CD14-positive monocyte (primary cell): ENCODE data around the gene SLC24A3. TPM values are rescaled to one million over a fixed set of nuclear protein-coding genes. Genes with fewer than 3 reads are reported as not detected.

Experiments used
- DNase-seq, 3 donors: peaks; one replicate each; pipeline ENCODE4 v3.0.0-alpha.2; 2011 to 2022
- H2AFZ ChIP-seq: 2 replicates; pipeline ENCODE4 v1.6.0; 2012; ENCODE audit warnings: mild to moderate bottlenecking, low read depth, low read length, inconsistent platforms; ENCODE audit not compliant: insufficient read depth, poor library complexity, severe bottlenecking
- H3K27ac ChIP-seq, 2 donors: 1 replicate in 1 of 2; 2 replicates in 1 of 2; pipeline ENCODE4 v1.5.1; 2012 to 2013; ENCODE audit warnings: low read length in 2 of 2, control low read depth in 1 of 2, inconsistent platforms in 1 of 2, low read depth in 1 of 2, mild to moderate bottlenecking in 1 of 2
- H3K27me3 ChIP-seq, 2 donors: one replicate each; pipeline versions ENCODE4 v1.6.0 to v1.6.1; 2011 to 2013; ENCODE audit warnings: low read length in 2 of 2; ENCODE audit not compliant: control insufficient read depth in 2 of 2, insufficient read depth in 2 of 2
- H3K36me3 ChIP-seq, 2 donors: replicated peaks in 1 of 2; 1 replicate in 1 of 2; 2 replicates in 1 of 2; pipeline versions ENCODE4 v1.5.1 to v1.6.1; 2012 to 2013; ENCODE audit warnings: low read length in 2 of 2, control low read depth in 1 of 2, inconsistent platforms in 1 of 2, mild to moderate bottlenecking in 1 of 2; ENCODE audit not compliant: insufficient read depth in 2 of 2, control insufficient read depth in 1 of 2
- H3K4me1 ChIP-seq, 2 donors: 1 replicate in 1 of 2; 2 replicates in 1 of 2; pipeline versions ENCODE4 v1.5.1 to v1.6.1; 2012 to 2013; ENCODE audit warnings: low read length in 2 of 2, control low read depth in 1 of 2, inconsistent platforms in 1 of 2, mild to moderate bottlenecking in 1 of 2, moderate library complexity in 1 of 2; ENCODE audit not compliant: insufficient read depth in 2 of 2, control insufficient read depth in 1 of 2
- H3K4me2 ChIP-seq: replicated peaks from 2 replicates; pipeline ENCODE3; 2012; ENCODE audit warnings: low read length, moderate library complexity, mild to moderate bottlenecking; ENCODE audit not compliant: poor library complexity, severe bottlenecking; ENCODE audit errors: extremely low read depth
- H3K4me3 ChIP-seq, 3 experiments: fragments of 200-600 bp in 1 of 3; sonication (generic) in 1 of 3; replicated peaks in 1 of 3; 1 replicate in 2 of 3; 2 replicates in 1 of 3; pipeline ENCODE4 v1.5.1; 2011 to 2013; ENCODE audit warnings: low read length in 3 of 3, mild to moderate bottlenecking in 3 of 3, control low read depth in 2 of 3, low read depth in 2 of 3, inconsistent platforms in 1 of 3, moderate library complexity in 1 of 3
- H3K79me2 ChIP-seq: 2 replicates; pipeline ENCODE4 v1.6.0; 2012; ENCODE audit warnings: mild to moderate bottlenecking, control low read depth, inconsistent platforms, low read length, moderate library complexity; ENCODE audit not compliant: insufficient read depth
- H3K9ac ChIP-seq: 2 replicates; pipeline ENCODE4 v1.6.0; 2017; ENCODE audit warnings: low read length, mild to moderate bottlenecking; ENCODE audit not compliant: insufficient read depth, poor library complexity, severe bottlenecking
- H3K9me3 ChIP-seq, 2 donors: replicated peaks in 1 of 2; 1 replicate in 1 of 2; 2 replicates in 1 of 2; pipeline versions ENCODE4 v1.5.1 to v1.6.1; 2012 to 2013; ENCODE audit warnings: low read length in 2 of 2, control low read depth in 1 of 2; ENCODE audit not compliant: control insufficient read depth in 1 of 2, insufficient read depth in 1 of 2
- H4K20me1 ChIP-seq: 2 replicates; pipeline ENCODE4 v1.6.0; 2012; ENCODE audit warnings: mild to moderate bottlenecking, low read length, control low read depth, moderate library complexity; ENCODE audit not compliant: insufficient read depth
- H3K27ac Mint-ChIP-seq, 7 donors: one replicate each; pipeline ENCODE4 v1.8.0; 2020; ENCODE audit warnings: mild to moderate bottlenecking in 7 of 7, mixed read lengths in 7 of 7, moderate library complexity in 6 of 7, inconsistent platforms in 2 of 7
- H3K27me3 Mint-ChIP-seq, 3 donors: one replicate each; pipeline ENCODE4 v1.8.0; 2021 to 2022; ENCODE audit warnings: low read depth in 3 of 3, mild to moderate bottlenecking in 3 of 3, mixed read lengths in 3 of 3, moderate library complexity in 3 of 3, inconsistent platforms in 1 of 3
- H3K36me3 Mint-ChIP-seq, 2 donors: one replicate each; pipeline ENCODE4 v1.8.0; 2020; ENCODE audit warnings: mixed read lengths in 2 of 2, inconsistent platforms in 1 of 2, mild to moderate bottlenecking in 1 of 2
- H3K4me1 Mint-ChIP-seq: one replicate; pipeline ENCODE4 v1.8.0; 2020; ENCODE audit warnings: mild to moderate bottlenecking, mixed read lengths
- H3K4me3 Mint-ChIP-seq, 2 donors: one replicate each; pipeline ENCODE4 v1.8.0; 2020; ENCODE audit warnings: mild to moderate bottlenecking in 2 of 2, mixed read lengths in 2 of 2, moderate library complexity in 1 of 2
- H3K9me3 Mint-ChIP-seq, 7 donors: one replicate each; pipeline ENCODE4 v1.8.0; 2020 to 2022; ENCODE audit warnings: mixed read lengths in 7 of 7, mild to moderate bottlenecking in 6 of 7, moderate library complexity in 6 of 7, inconsistent platforms in 2 of 7
- WGBS: methylation state at CpG from one replicate; pipeline ENCODE4 v1.1.5; 2013; ENCODE audit warnings: missing lambda C conversion rate; ENCODE audit not compliant: insufficient coverage; 5-methylcytosine and 5-hydroxymethylcytosine counted together
- intact Hi-C, 2 donors: fragments of 100-400 bp; cut with micrococcal nuclease; formaldehyde crosslinking; loops; one replicate each; pipeline versions ENCODE4 v1.15.0 to v1.15.1; 2023
- polyA plus RNA-seq, 3 donors: library from polyadenylated mRNA; depleted of rRNA in 1 of 3; unstranded in 2 of 3; stranded (reverse) in 1 of 3; fragments of 300-500 nt in 2 of 3; fragments of >200 nt in 1 of 3; fragmentation: Illumina TruSeq in 2 of 3; gene quantifications; 1 replicate in 2 of 3; 2 replicates in 1 of 3; pipeline ENCODE4 v1.2.3, GENCODE V29; 2012 to 2021
- TF ChIP-seq, protein P1 (sequence below): fragments of 200-600 bp; IDR thresholded peaks from one replicate; pipeline ENCODE4 v1.8.0; 2022; ENCODE audit warnings: antibody characterized with exemption, mild to moderate bottlenecking

Gene SLC24A3
- polyA plus RNA-seq, 3 donors = 0.04 to 0.08 TPM; not detected in 1

- no peaks in the 10 kb centered on the region for H3K79me2 ChIP-seq
- H3K4me3 Mint-ChIP-seq = no peak overlapping the region
- intact Hi-C loops = no loop called here
- H3K27me3 ChIP-seq = no peaks in the 10 kb centered on the region
- no peaks in the 10 kb centered on the region for H3K9me3 ChIP-seq
- no peaks in the 10 kb centered on the region for H3K36me3 ChIP-seq
- H3K4me1 ChIP-seq = no peaks in the 10 kb centered on the region
- TF ChIP-seq, protein P1, sequence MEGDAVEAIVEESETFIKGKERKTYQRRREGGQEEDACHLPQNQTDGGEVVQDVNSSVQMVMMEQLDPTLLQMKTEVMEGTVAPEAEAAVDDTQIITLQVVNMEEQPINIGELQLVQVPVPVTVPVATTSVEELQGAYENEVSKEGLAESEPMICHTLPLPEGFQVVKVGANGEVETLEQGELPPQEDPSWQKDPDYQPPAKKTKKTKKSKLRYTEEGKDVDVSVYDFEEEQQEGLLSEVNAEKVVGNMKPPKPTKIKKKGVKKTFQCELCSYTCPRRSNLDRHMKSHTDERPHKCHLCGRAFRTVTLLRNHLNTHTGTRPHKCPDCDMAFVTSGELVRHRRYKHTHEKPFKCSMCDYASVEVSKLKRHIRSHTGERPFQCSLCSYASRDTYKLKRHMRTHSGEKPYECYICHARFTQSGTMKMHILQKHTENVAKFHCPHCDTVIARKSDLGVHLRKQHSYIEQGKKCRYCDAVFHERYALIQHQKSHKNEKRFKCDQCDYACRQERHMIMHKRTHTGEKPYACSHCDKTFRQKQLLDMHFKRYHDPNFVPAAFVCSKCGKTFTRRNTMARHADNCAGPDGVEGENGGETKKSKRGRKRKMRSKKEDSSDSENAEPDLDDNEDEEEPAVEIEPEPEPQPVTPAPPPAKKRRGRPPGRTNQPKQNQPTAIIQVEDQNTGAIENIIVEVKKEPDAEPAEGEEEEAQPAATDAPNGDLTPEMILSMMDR = no peak
- H3K9ac ChIP-seq = no peak overlapping the region
- H3K4me1 Mint-ChIP-seq = no peaks in the 10 kb centered on the region
- peaks cover 0 to 6% (median 0%) of the 10 kb centered on the region in 3 donors for H3K27me3 Mint-ChIP-seq
- no peak for DNase-seq
- H4K20me1 ChIP-seq = no peaks in the 10 kb centered on the region
- WGBS = 90% methylated on average over 7 of the region's 9 CpGs
- H3K27ac Mint-ChIP-seq = peak overlapping the region in 1 of 7 donors; percentile 16
- no peaks in the 10 kb centered on the region for H3K36me3 Mint-ChIP-seq
- no peak overlapping the region for H3K4me2 ChIP-seq
- H3K4me3 ChIP-seq = no peak overlapping the region
- H2AFZ ChIP-seq = no peak overlapping the region
- H3K9me3 Mint-ChIP-seq = no peaks in the 10 kb centered on the region
- no peak overlapping the region for H3K27ac ChIP-seq
Measured at GRCh38 chr20:19602675-19603375, 390.4 kb downstream of the SLC24A3 start.

- Mint-ChIP-seq H3K36me3 (no peaks in the 10 kb centered on the region), H3K9me3 (no peaks in the 10 kb centered on the region), H3K4me1 (no peaks in the 10 kb centered on the region), H3K27me3 (peaks cover 0 to 6% (median 0%) of the 10 kb centered on the region in 3 donors), H3K4me3 (no peak overlapping the region), H3K27ac (no peak overlapping the region)
- Histone ChIP-seq H3K4me2 (no peak overlapping the region), H3K4me3 (no peak overlapping the region), H3K27ac (no peak overlapping the region), H3K36me3 (no peaks in the 10 kb centered on the region), H4K20me1 (no peaks in the 10 kb centered on the region), H3K27me3 (no peaks in the 10 kb centered on the region), H3K9me3 (no peaks in the 10 kb centered on the region), H2AFZ (no peak overlapping the region), H3K4me1 (no peaks in the 10 kb centered on the region), H3K79me2 (no peaks in the 10 kb centered on the region), H3K9ac (no peak overlapping the region)
- intact Hi-C loops = no loop called here
- WGBS = 52% methylated on average over 3 of the region's 6 CpGs
- DNase-seq = no peak
- TF ChIP-seq, protein P1 = no peak
Measured at GRCh38 chr20:19603376-19603750, 390.9 kb downstream of the SLC24A3 start.
